ENCODE results near the gene GSX1. TPM values are rescaled to one million over a fixed set of nuclear protein-coding genes. Genes with fewer than 3 reads are reported as not detected.

GSX1 gene
- total and polyA plus RNA-seq, 4 donors: not detected

DNA sequence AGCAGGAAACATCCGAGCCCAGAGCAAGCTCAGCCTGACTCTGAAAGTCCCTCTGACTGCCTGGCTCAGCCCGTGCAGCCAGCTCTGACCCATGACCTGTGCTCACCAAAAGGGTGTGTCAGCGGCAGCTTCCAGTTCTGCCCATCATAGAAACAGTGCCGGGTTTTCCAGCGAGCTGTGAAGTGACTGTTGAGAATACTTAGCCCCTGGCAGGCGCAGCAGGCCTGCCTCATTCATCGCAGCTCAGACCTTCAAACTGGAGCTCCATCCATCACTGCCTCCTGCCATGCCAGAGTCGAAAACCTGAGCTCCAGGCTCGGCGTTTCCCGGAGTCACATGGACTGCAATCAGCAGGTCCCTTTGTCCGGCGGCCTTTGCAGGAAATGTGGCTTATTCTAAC lies 16.3 kb upstream of the GSX1 start:
- DNase-seq (ENCODE audit: low spot score): no peak
- no peak for TF ChIP-seq GABPA (IDR thresholded peaks at IDR 0.05 in 1 of 2, conservative IDR thresholded peaks at IDR 0.05 in 1 of 2)
- Histone ChIP-seq H3K9me3 (ENCODE audit: control insufficient read depth in 4 of 4, low read length in 3 of 4) (no peaks in the 10 kb centered on the region), H3K9ac (ENCODE audit: low read depth in 1 of 2, low read length in 2 of 2) (no peak overlapping the region), H3K4me1 (ENCODE audit: control insufficient read depth in 4 of 4, insufficient read depth in 4 of 4, low read length in 3 of 4) (no peaks in the 10 kb centered on the region), H3K27ac (ENCODE audit: low read depth in 1 of 2, low read length in 2 of 2) (no peak overlapping the region), H3K27me3 (ENCODE audit: control insufficient read depth in 4 of 4, insufficient read depth in 4 of 4, low read length in 3 of 4) (no peaks in the 10 kb centered on the region), H3K4me3 (ENCODE audit: low read depth in 1 of 3, low read length in 3 of 3) (no peak overlapping the region), H3K36me3 (ENCODE audit: control insufficient read depth in 4 of 4, insufficient read depth in 3 of 4, low read depth in 1 of 4, low read length in 3 of 4) (no peaks in the 10 kb centered on the region)
- WGBS: 24% methylated on average over 13 of the region's 13 CpGs

- no peak for TF ChIP-seq GABPA (IDR thresholded peaks at IDR 0.05 in 1 of 2, conservative IDR thresholded peaks at IDR 0.05 in 1 of 2)
- TF ChIP-seq REST (IDR thresholded peaks at IDR 0.05): no peak
- TF ChIP-seq NR2F2 (IDR thresholded peaks at IDR 0.05): no peak
- no peak for TF ChIP-seq FOXA2 (IDR thresholded peaks at IDR 0.05)
- no peak for TF ChIP-seq RXRA (IDR thresholded peaks at IDR 0.05)
- no peak for TF ChIP-seq EGR1 (IDR thresholded peaks at IDR 0.05; ENCODE audit: low read depth in 2 of 2)
- no peak for TF ChIP-seq MAX (IDR thresholded peaks at IDR 0.05)
- TF ChIP-seq TAF1 (conservative IDR thresholded peaks at IDR 0.05): no peak
- Histone ChIP-seq H3K9me3 (ENCODE audit: control insufficient read depth in 4 of 4, low read length in 3 of 4) (no peaks in the 10 kb centered on the region), H3K4me3 (ENCODE audit: low read depth in 1 of 3, low read length in 3 of 3) (no peak overlapping the region), H3K27me3 (ENCODE audit: control insufficient read depth in 4 of 4, insufficient read depth in 4 of 4, low read length in 3 of 4) (peaks cover 0 to 22% (median 0%) of the 10 kb centered on the region in 4 donors), H3K36me3 (ENCODE audit: control insufficient read depth in 4 of 4, insufficient read depth in 3 of 4, low read depth in 1 of 4, low read length in 3 of 4) (no peaks in the 10 kb centered on the region), H3K4me1 (ENCODE audit: control insufficient read depth in 4 of 4, insufficient read depth in 4 of 4, low read length in 3 of 4) (no peaks in the 10 kb centered on the region), H3K9ac (ENCODE audit: low read depth in 1 of 2, low read length in 2 of 2) (no peak overlapping the region), H3K27ac (ENCODE audit: low read depth in 1 of 2, low read length in 2 of 2) (no peak overlapping the region)
- 58% methylated on average over 5 of the region's 5 CpGs for WGBS
- DNase-seq (ENCODE audit: low spot score): no peak
Measured at GRCh38 chr13:27782151-27782550, 10.1 kb upstream of the GSX1 start.

DNA sequence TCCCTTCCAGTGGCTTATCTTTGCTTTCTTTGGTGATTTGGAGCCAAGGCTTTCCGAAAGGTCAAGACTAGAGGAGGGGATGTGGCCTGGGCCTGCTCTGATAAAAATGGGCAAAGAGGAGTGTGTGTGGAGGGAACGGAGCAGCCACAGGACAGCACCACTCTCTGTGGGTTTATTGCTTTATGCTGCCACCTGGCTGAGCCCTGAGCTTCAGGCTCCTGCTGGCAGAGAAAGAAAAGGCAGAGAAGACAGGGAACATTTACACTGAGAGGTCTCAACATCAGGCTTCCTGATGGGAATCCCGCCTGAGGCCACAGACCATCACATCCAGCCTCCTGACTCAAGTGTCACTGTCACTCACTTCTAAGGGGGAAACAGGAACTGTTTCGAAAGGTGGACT lies 9.2 kb upstream of the GSX1 start:
- Histone ChIP-seq H3K9me3 (ENCODE audit: control insufficient read depth in 4 of 4, low read length in 3 of 4) (no peaks in the 10 kb centered on the region), H3K27me3 (ENCODE audit: control insufficient read depth in 4 of 4, insufficient read depth in 4 of 4, low read length in 3 of 4) (peaks cover 0 to 27% (median 1%) of the 10 kb centered on the region in 4 donors), H3K4me3 (ENCODE audit: low read depth in 1 of 3, low read length in 3 of 3) (no peak overlapping the region), H3K9ac (ENCODE audit: low read depth in 1 of 2, low read length in 2 of 2) (no peak overlapping the region), H3K4me1 (ENCODE audit: control insufficient read depth in 4 of 4, insufficient read depth in 4 of 4, low read length in 3 of 4) (no peaks in the 10 kb centered on the region), H3K36me3 (ENCODE audit: control insufficient read depth in 4 of 4, insufficient read depth in 3 of 4, low read depth in 1 of 4, low read length in 3 of 4) (no peaks in the 10 kb centered on the region), H3K27ac (ENCODE audit: low read depth in 1 of 2, low read length in 2 of 2) (no peak overlapping the region)
- whole genome bisulfite sequencing: 34% methylated on average over 4 of the region's 4 CpGs
- no peak for DNase-seq (ENCODE audit: low spot score)
- TF ChIP-seq REST (IDR thresholded peaks at IDR 0.05): no peak
- TF ChIP-seq, protein P1, sequence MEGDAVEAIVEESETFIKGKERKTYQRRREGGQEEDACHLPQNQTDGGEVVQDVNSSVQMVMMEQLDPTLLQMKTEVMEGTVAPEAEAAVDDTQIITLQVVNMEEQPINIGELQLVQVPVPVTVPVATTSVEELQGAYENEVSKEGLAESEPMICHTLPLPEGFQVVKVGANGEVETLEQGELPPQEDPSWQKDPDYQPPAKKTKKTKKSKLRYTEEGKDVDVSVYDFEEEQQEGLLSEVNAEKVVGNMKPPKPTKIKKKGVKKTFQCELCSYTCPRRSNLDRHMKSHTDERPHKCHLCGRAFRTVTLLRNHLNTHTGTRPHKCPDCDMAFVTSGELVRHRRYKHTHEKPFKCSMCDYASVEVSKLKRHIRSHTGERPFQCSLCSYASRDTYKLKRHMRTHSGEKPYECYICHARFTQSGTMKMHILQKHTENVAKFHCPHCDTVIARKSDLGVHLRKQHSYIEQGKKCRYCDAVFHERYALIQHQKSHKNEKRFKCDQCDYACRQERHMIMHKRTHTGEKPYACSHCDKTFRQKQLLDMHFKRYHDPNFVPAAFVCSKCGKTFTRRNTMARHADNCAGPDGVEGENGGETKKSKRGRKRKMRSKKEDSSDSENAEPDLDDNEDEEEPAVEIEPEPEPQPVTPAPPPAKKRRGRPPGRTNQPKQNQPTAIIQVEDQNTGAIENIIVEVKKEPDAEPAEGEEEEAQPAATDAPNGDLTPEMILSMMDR (IDR thresholded peaks at IDR 0.05; ENCODE audit: low read depth, low read length, missing input control): peak; percentile 33
- peak; percentile 62 to 68 for TF ChIP-seq RAD21 (IDR thresholded peaks at IDR 0.05)
- TF ChIP-seq FOXA2 (IDR thresholded peaks at IDR 0.05): no peak
- TF ChIP-seq JUND (IDR thresholded peaks at IDR 0.05): no peak

Data from liver (tissue), 9 donors.